B cell (primary cell): Measurements from ENCODE around the gene RNU5B-1. TPM values are rescaled to one million over a fixed set of nuclear protein-coding genes. Genes with fewer than 3 reads are reported as not detected.

ENCODE experiments used
- ATAC-seq: fragments of 200-7000 bp; cut with Tn5 transposase; one replicate; pipeline ENCODE4 v1.10.0; 2021; ENCODE audit warnings: low read depth, mild to moderate bottlenecking, moderate number of reproducible peaks, moderate library complexity
- CTCF ChIA-PET: fragments of 350-600 bp; sonication (Branson Sonifier 250); formaldehyde crosslinking; loops from one replicate; lab custom pipeline; 2021; ENCODE audit warnings: antibody characterized with exemption, inconsistent platforms; lab: Charles Lee
- POLR2A ChIA-PET: fragments of 350-600 bp; sonication (Branson Sonifier 250); formaldehyde crosslinking; loops from one replicate; lab custom pipeline; 2021; ENCODE audit warnings: antibody characterized with exemption; lab: Charles Lee
- DNase-seq: peaks from one replicate; pipeline ENCODE4 v3.0.0; 2013
- H2AFZ ChIP-seq: 2 replicates; pipeline ENCODE4 v1.6.1; 2012; ENCODE audit warnings: mild to moderate bottlenecking, low read depth, low read length; ENCODE audit not compliant: insufficient read depth, poor library complexity, severe bottlenecking
- H3K27ac ChIP-seq, 2 donors: 1 replicate in 1 of 2; 2 replicates in 1 of 2; pipeline ENCODE4 v1.5.1; 2012 to 2013; ENCODE audit warnings: low read length in 2 of 2, mild to moderate bottlenecking in 2 of 2, moderate library complexity in 1 of 2
- H3K27me3 ChIP-seq, 4 experiments: fragments of 200-600 bp in 1 of 4; sonication (generic) in 1 of 4; replicated peaks in 1 of 4; 1 replicate in 2 of 4; 2 replicates in 2 of 4; pipeline versions ENCODE4 v1.6.1 to v1.7.0; 2013 to 2016; ENCODE audit warnings: low read length in 3 of 4, mild to moderate bottlenecking in 2 of 4, mixed read lengths in 1 of 4, moderate library complexity in 1 of 4; ENCODE audit not compliant: insufficient read depth in 4 of 4, control insufficient read depth in 3 of 4; ENCODE audit errors: control extremely low read depth in 1 of 4
- H3K36me3 ChIP-seq, 2 experiments: replicated peaks in 1 of 2; 1 replicate in 1 of 2; 2 replicates in 1 of 2; pipeline versions ENCODE4 v1.6.1 to v1.7.1; 2013; ENCODE audit warnings: low read length in 1 of 2; ENCODE audit not compliant: insufficient read depth in 2 of 2, control insufficient read depth in 1 of 2; ENCODE audit errors: control extremely low read depth in 1 of 2, extremely low read depth in 1 of 2
- H3K4me1 ChIP-seq, 2 donors: fragments of 200-600 bp in 1 of 2; sonication (generic) in 1 of 2; 1 replicate in 1 of 2; 2 replicates in 1 of 2; pipeline versions ENCODE4 v1.5.1 to v1.6.1; 2013 to 2017; ENCODE audit warnings: low read length in 2 of 2; ENCODE audit not compliant: control insufficient read depth in 2 of 2, insufficient read depth in 2 of 2
- H3K4me2 ChIP-seq: replicated peaks from 2 replicates; pipeline ENCODE3; 2012; ENCODE audit warnings: mild to moderate bottlenecking, low read depth, low read length; ENCODE audit not compliant: poor library complexity, severe bottlenecking
- H3K4me3 ChIP-seq, 5 experiments: fragments of 200-600 bp in 1 of 5; sonication (generic) in 1 of 5; 1 replicate in 3 of 5; 2 replicates in 2 of 5; pipeline versions ENCODE4 v1.5.1 to v1.7.0; 2011 to 2016; ENCODE audit warnings: low read length in 4 of 5, mild to moderate bottlenecking in 4 of 5, low read depth in 2 of 5, control low read depth in 1 of 5, moderate library complexity in 1 of 5; ENCODE audit not compliant: insufficient read depth in 1 of 5; ENCODE audit errors: control extremely low read depth in 1 of 5, extremely low read depth in 1 of 5
- H3K79me2 ChIP-seq: fragments of 200-600 bp; sonication (generic); one replicate; pipeline ENCODE4 v1.6.0; 2016; ENCODE audit warnings: low read length; ENCODE audit not compliant: control insufficient read depth, insufficient read depth
- H3K9ac ChIP-seq: fragments of 200-600 bp; sonication (generic); 2 replicates; pipeline ENCODE4 v1.6.1; 2017; ENCODE audit warnings: mild to moderate bottlenecking, low read length, moderate library complexity
- H3K9me3 ChIP-seq, 3 donors: one replicate each; pipeline versions ENCODE4 v1.6.1 to v1.7.1; 2013; ENCODE audit warnings: low read length in 2 of 3; ENCODE audit not compliant: control insufficient read depth in 2 of 3, insufficient read depth in 1 of 3; ENCODE audit errors: control extremely low read depth in 1 of 3
- H4K20me1 ChIP-seq: 2 replicates; pipeline ENCODE4 v1.6.0; 2012; ENCODE audit warnings: mild to moderate bottlenecking, low read length; ENCODE audit not compliant: insufficient read depth, control insufficient read depth, poor library complexity, severe bottlenecking
- H3K27ac Mint-ChIP-seq: one replicate; pipeline ENCODE4 v1.8.0; 2021; ENCODE audit warnings: mixed read lengths
- H3K27me3 Mint-ChIP-seq: one replicate; pipeline ENCODE4 v1.8.0; 2021; ENCODE audit warnings: mixed read lengths
- H3K4me1 Mint-ChIP-seq: one replicate; pipeline ENCODE4 v1.8.0; 2021; ENCODE audit warnings: mixed read lengths
- H3K4me3 Mint-ChIP-seq: one replicate; pipeline ENCODE4 v1.8.0; 2021; ENCODE audit warnings: mixed read lengths
- H3K9me3 Mint-ChIP-seq: one replicate; pipeline ENCODE4 v1.8.0; 2022; ENCODE audit warnings: mixed read lengths; ENCODE audit not compliant: insufficient read depth
- EZH2 ChIP-seq: IDR thresholded peaks from 2 replicates; pipeline ENCODE4 v1.6.1; 2012; ENCODE audit warnings: borderline replicate concordance, low read depth, mild to moderate bottlenecking, moderate library complexity, low read length; ENCODE audit not compliant: insufficient read depth, poor library complexity, severe bottlenecking
- WGBS: methylation state at CpG from one replicate; pipeline ENCODE4 v1.1.5; 2013; ENCODE audit warnings: missing lambda C conversion rate; ENCODE audit not compliant: insufficient coverage; 5-methylcytosine and 5-hydroxymethylcytosine counted together
- intact Hi-C: fragments of 100-400 bp; cut with micrococcal nuclease; formaldehyde crosslinking; loops from one replicate; pipeline ENCODE4 v1.10.0; 2022
- polyA plus RNA-seq: library from polyadenylated mRNA; depleted of rRNA; stranded (reverse); fragments of >200 nt; gene quantifications from 2 replicates; pipeline ENCODE4 v1.2.3, GENCODE V29; 2012
- total RNA-seq, 2 donors: library from RNA; stranded (reverse); fragments of 120-200 nt in 1 of 2; gene quantifications; 1 replicate in 1 of 2; 2 replicates in 1 of 2; pipeline versions ENCODE4 v1.2.3 to v1.2.4, GENCODE V29; 2013 to 2022
- TF ChIP-seq, protein P1 (sequence below): fragments of 200-600 bp; IDR thresholded peaks from one replicate; pipeline ENCODE4 v1.8.0; 2022; ENCODE audit warnings: antibody characterized with exemption, mild to moderate bottlenecking

Gene RNU5B-1
- total and polyA plus RNA-seq, 2 donors (not counting 1 experiment from before 2014, with no cell fraction given): 21.7 TPM; not detected in 1

DNA sequence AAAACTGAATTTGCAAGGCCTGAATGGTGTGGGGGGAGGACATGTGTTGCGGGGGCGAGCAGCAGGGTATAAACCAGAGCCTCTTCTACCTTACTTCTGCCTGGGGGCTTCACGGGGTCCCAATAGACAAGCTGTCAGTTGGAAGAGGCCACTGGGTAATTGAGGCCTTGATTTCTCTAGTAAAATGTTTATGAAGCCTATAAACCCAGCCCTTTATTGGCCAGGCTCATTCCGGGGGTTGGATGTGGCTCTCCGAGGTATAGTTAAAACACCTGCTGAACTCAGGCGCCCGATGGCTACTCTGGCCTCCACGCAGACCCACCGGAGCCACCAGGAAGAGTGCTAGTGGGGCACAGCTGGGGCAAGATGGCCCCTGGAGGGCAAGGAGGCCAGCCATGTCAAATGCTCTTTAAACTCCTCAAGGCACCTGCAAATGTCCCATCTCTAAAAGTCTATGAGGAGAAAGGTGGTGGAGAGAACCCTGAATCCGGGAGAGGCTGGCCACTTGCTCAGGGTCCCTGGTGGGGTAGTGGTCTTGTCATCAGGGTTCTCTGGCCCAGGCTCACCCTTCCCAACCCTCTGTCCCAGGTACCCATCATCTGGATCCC is 39.0 kb downstream of the RNU5B-1 start:
- intact Hi-C loops: no loop called here
- Histone ChIP-seq H3K4me3 (no peak overlapping the region), H3K79me2 (no peaks in the 10 kb centered on the region), H3K4me2 (no peak overlapping the region), H2AFZ (no peak overlapping the region), H3K9ac (no peak overlapping the region), H3K36me3 (no peaks in the 10 kb centered on the region), H4K20me1 (no peaks in the 10 kb centered on the region), H3K4me1 (peaks cover 0 to 1% of the 10 kb centered on the region in 2 donors), H3K27me3 (peaks cover 0 to 31% (median 7%) of the 10 kb centered on the region in 4 experiments), H3K9me3 (no peaks in the 10 kb centered on the region), H3K27ac (no peak overlapping the region)
- 94% methylated on average over 9 of the region's 10 CpGs for WGBS
- TF ChIP-seq, protein P1, sequence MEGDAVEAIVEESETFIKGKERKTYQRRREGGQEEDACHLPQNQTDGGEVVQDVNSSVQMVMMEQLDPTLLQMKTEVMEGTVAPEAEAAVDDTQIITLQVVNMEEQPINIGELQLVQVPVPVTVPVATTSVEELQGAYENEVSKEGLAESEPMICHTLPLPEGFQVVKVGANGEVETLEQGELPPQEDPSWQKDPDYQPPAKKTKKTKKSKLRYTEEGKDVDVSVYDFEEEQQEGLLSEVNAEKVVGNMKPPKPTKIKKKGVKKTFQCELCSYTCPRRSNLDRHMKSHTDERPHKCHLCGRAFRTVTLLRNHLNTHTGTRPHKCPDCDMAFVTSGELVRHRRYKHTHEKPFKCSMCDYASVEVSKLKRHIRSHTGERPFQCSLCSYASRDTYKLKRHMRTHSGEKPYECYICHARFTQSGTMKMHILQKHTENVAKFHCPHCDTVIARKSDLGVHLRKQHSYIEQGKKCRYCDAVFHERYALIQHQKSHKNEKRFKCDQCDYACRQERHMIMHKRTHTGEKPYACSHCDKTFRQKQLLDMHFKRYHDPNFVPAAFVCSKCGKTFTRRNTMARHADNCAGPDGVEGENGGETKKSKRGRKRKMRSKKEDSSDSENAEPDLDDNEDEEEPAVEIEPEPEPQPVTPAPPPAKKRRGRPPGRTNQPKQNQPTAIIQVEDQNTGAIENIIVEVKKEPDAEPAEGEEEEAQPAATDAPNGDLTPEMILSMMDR: no peak
- TF ChIP-seq EZH2: no peak
- CTCF ChIA-PET: interaction anchor here (1.0 kb wide), 1 partner anchor 42 kb away, joined by 3 read pairs; no protein-coding TSS in a partner anchor
- POLR2A ChIA-PET: no interaction called here
- ATAC-seq (no peak), DNase-seq (no peak)
- Mint-ChIP-seq H3K4me1 (peaks cover 3% of the 10 kb centered on the region), H3K4me3 (no peak overlapping the region), H3K27me3 (peaks cover 54% of the 10 kb centered on the region), H3K27ac (no peak overlapping the region), H3K9me3 (no peaks in the 10 kb centered on the region)

DNA sequence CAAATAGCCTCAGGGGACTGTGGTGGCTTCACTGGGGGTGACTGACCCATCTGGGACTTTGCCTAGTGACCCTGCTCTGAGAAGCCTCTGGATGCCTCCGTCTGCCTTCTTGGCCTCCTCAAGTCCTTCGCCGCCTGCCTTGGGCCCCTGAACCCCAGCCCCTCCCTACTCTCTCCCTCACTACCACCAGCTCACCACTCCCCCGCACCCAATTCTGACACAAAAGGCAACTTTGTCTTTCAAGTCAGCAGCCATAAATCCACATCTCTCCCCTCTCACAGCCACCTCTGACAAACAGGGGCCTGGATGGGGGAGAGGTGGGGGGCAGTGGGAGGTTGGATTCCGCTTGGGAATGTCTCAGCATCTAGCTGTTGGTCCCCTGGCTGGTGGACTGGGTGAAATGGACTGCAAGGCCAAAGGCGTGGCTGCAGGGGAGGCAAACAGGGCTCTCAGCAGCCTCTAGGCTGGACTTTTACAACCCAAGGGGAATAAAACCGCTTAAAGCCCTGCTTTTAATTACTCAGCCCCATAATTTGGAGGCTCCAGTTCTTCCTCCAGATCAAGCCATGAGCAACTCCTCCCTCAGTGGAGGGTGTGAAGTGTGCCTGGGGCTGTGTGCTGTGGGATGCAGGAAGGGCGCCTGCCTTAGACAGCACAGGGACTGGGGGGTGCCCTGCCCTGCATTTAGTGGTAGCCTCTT is 39.9 kb downstream of the RNU5B-1 start:
- Histone ChIP-seq H3K4me1 (no peaks in the 10 kb centered on the region), H3K27ac (no peak overlapping the region), H3K4me3 (no peak overlapping the region), H4K20me1 (no peaks in the 10 kb centered on the region), H3K9ac (no peak overlapping the region), H3K79me2 (no peaks in the 10 kb centered on the region), H3K9me3 (no peaks in the 10 kb centered on the region), H3K36me3 (no peaks in the 10 kb centered on the region), H2AFZ (no peak overlapping the region), H3K27me3 (peaks cover 0 to 29% (median 5%) of the 10 kb centered on the region in 4 experiments), H3K4me2 (no peak overlapping the region)
- H3K27me3 Mint-ChIP-seq: peaks cover 55% of the 10 kb centered on the region
- no peak overlapping the region for H3K4me3 Mint-ChIP-seq
- POLR2A ChIA-PET: no interaction called here
- WGBS: 96% methylated on average over 6 of the region's 8 CpGs
- no peak overlapping the region for H3K27ac Mint-ChIP-seq
- H3K9me3 Mint-ChIP-seq: no peaks in the 10 kb centered on the region
- ATAC-seq (no peak), DNase-seq (no peak)
- no peaks in the 10 kb centered on the region for H3K4me1 Mint-ChIP-seq
- TF ChIP-seq EZH2: no peak
- TF ChIP-seq, protein P1: no peak
- intact Hi-C loops: no loop called here
- CTCF ChIA-PET: interaction anchor here (1.0 kb wide), 1 partner anchor 41 kb away, joined by 3 read pairs; no protein-coding TSS in a partner anchor
